Stimulated activated CD8-positive, alpha-beta memory T cell treated with anti-CD3 and anti-CD28 coated beads, Interleukin-15, amount 100 ng/mL, for 48 hours (primary cell): Measurements from ENCODE around the gene VWF.

ENCODE experiments used
- DNase-seq, 2 donors: peaks; one replicate each; pipeline ENCODE4 v3.0.0-alpha.2; 2020; ENCODE audit warnings: low read depth in 2 of 2

The VWF gene

DNA sequence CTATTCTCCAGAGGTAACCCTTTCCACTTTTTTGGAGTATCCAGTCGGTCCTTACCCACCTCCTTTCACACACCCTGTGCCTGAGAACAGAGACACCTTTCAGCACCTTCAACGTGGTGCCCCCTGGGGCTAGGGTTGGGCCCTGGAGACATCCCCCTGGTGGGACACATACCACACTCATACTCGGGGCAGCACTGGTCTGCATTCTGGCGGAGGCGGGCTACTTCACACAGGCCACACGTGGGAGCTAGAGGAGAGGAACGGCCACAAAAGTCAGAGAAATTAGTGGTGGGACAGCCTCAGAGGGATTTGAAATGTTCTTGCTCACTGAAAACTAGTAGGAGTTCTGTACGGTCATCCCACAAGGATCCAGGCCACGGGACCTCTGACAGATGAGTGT is 139.6 kb downstream of the VWF start:
- no peak for DNase-seq

DNA sequence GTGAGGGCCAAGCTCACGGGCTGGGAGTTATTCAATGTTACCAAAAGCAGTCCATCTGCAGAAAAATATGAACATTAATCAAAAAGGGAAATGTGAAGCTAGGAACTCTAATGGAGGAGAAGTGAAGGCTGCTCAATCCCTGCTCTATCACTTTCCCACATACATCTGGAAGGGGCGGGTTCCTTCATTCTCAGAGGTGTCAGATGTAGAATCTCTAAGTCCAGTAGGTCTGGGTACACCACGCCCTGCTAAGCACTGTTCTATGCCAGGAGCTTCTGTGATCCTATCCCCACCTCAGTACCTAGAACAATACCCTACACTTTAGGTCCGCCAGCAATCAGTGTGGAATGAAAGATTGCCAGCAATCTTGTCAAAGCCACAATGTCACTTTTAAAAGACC is 142.4 kb downstream of the VWF start:
- no peak for DNase-seq

DNA sequence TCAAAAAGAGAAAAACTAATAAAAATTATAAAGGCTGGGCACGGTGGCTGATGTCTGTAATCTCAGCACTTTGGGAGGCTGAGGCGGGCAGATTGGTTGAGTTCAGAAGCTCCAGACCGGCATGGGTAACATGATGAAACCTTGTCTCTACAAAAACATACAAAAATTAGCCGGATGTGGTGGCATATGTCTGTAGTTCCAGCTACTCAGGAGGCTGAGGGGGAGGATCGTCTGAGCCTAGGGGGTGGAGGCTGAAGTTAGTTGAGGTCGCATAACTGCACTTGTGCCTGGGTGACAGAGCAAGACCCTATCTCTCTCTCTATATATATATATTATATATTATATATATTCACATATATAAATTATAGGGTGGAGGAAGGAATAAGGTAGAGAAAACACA is 146.9 kb downstream of the VWF start:
- no peak for DNase-seq

DNA sequence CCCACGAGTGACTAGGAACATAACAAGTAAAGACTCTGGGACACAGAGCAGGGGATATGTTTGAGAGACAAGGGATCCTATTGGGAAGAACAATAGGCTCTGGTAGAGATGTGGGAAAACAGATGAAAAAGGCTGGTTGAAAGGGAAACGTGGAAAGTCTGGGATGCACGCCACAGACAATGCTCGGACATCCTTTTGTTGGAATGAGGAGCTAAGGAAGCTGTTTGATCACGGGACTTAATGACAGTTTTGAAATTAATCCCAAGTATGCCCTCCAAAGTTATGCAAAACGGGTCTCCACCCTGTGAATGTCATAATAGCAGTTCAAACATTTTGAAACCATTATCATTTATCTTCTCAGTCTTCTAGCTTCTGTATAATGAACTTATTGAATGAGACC is 147.8 kb downstream of the VWF start:
- no peak for DNase-seq

DNA sequence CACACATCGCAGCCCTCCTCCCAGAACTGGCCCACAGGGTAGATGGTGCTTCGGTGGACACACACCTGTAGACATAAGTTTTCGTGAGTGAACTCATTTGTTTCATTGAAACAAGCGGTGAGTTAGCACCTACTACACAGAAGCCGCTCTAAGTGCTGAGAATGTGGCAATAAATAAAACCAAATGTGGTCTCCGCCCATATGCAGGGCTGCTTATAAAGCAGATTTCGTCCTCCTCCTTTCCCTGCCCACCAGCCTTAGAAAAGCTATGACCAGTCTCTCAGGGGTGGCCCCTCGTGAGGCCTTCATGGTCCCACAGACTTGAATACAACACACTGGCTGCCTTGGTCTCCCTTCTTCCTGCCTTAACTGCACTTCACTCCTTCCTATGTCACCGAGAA is 148.3 kb downstream of the VWF start:
- no peak for DNase-seq

DNA sequence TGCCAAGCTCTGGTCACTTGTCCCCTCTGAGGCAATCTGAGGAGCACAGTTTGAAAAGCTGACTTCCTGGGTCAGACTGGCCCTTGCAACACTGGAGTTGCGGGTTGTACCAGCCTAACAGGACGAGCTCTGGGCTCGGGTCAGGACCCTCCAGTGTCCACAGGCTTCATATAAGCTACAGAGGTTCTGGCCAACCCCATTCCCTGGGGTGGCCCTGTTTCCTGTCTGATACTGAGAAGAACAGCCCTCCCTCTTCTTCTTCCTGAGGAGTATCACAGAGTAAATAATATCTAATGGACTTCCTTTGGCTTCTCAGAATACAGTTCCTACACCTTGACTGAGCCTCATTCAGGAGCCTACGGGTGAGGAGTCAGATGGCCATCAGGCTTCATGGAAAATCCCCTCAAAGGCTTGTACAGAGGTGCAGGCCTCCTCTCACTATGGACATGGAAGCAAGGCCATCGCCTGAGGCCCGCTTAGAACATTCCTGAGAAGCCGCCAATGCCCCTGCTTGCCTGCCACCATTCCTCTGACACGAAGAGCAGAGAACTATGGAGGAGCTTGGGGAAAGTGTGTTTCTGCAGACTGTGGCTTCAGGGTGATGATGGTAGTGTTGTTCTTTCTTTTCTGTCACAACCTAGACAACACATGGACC is 150.9 kb downstream of the VWF start:
- DNase-seq, result no peak

DNA sequence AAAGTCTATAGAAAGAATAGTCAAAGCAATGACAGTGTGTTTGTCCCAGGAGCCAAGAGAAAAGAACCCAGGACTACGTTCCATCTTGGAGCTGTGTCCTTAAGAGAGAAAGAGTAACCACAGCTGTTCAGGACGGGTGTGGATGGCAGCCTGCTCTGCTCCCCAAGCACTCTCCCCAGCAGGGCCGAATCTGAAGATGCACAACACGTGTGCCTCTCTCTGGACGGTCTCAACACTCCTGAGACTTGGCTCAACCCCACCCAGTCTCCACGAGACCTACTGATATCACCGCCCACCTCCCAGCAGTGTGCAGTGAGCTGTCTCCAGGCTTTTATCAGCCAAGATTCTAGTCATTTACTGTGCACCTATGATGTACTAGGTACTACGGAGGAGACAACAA is 152.1 kb downstream of the VWF start:
- DNase-seq, result no peak

DNA sequence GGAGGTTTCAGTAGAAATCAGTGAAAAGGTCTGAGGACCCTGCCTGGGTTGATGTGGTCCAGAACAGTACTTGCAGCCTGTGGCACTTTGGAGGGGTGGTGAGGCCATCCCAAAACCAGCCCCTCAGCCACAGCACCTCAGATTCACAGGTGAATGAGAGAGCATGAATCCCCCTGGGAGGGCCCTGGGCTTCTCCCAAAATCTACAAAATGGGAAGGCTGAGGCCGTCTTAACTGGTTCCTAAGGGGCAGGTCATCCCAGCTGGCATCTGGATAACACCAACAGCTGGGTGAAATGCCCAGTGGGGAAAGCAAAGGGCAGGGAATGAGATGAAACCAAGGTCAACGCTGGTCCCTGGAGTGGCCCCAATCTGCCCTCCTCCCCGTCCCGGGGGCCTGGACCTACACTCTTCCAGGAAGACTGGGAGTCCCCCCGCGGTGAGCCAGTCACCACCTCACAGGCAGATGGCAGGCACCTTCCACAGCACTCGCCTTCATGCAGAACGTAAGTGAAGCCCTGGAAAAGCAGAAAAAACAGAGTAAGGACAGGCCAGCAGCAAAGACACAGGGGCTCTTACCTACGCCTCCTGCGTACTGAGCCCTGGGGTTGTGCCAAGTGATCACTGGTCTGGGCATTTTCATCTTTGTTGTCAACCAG is 153.1 kb downstream of the VWF start:
- no peak for DNase-seq

DNA sequence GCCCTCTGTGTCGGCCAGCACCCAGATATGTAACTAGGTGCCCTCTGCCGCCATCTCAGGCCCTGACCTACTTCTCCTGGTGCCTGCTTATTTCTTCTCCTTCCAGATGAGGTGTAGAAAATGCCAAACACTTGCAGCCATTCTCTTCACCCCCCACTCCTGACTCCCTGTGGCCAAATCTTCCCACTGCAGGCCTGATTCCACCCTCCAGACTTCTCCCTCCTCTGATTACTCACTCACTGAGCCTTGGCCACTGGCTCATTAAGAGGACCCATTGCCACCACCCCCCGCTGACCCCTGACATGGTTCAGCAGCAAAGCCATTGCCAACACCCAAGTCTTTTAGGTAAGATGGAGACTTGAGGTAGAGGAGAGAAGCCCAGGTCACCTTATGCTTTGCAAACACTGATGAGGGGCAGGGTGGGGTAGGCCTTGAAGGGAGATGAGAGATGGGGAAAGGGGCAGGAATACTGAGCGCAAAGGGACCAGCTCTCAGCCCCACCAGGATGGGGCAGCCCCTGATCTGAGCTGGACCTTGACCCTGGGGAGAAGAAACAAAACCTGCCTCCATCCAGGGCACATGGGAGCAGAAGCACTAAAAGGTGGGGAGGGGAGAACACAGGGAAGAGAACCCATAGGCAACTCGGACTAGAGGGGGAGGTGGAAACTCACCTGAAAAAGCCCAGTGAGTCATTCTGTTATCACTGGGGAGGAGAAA is 154.3 kb downstream of the VWF start:
- DNase-seq, result no peak

DNA sequence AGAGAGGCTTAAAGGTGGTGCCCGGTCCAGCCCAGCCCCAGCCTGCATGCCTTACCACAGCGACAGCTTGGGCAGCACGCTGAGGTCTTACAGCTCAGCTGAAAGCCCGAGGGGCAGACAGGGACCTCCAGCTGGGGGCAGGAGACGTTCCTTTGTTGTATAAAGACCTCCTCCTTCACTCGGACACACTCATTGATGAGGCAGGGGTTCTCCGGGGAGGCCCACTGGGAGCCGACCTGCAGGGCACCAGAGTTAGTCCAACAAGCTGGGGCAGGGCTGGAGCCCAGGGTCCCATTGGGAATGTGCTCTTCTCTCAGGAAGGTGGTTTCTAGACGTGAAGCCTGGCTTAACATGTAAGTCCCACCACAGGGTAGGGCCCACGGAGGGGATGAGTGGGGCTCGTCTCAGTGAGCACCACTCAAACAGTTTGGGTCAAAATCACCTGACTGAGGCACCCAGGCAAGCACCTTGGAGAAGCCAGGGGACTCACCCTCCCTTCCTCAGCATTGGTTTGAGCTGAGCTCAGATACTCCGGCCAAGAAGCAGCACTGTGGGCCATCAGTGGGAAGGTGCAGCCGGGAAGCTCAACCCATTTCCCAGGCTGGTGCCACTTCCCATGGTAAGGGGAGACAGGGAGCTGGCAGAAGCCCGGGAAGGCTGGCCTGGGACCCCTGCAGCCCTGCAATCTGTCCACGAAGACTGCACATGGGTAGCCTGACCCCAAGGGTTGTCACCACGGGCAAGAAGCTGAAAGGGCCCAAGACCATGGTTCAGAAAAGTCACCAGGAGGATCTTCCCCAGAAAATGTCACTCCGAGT is 155.1 kb downstream of the VWF start:
- no peak for DNase-seq

DNA sequence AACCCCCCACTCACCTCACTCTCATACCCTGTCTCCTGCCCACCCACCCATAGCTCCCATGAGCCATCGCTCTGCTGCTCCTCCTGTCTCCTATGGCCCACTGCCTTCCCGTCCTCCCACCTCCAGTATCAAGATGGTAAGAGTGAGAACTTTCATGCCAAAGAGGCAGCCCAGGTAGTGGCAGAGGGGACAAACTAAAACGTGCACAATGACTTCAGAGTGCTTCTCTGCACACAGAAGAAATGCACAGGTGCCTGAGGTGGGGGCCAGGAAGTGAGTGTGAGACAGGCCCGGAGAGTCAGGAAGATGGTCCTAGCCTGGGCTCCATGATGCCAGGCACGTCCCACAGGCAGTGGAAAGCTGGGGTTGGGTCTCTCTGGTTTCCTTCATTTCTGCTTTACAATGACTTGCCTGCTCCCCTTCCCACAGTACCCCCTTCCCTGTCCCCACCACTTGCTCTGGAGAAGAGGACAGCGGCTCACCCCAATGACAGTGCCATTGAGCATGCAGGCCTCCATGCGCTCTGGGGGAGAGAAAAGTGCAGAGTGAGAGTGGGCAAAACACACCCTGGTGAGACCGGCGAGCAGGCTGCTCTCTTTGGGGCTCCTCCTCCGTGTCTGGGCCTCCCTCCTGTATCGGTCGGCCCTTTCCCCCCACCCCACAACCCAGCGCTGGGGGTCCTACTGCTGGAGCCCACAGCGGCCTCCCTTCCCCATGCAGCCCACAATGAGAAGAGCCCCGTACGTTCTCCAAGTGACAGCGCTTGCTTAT is 156.6 kb downstream of the VWF start:
- DNase-seq, result no peak

DNA sequence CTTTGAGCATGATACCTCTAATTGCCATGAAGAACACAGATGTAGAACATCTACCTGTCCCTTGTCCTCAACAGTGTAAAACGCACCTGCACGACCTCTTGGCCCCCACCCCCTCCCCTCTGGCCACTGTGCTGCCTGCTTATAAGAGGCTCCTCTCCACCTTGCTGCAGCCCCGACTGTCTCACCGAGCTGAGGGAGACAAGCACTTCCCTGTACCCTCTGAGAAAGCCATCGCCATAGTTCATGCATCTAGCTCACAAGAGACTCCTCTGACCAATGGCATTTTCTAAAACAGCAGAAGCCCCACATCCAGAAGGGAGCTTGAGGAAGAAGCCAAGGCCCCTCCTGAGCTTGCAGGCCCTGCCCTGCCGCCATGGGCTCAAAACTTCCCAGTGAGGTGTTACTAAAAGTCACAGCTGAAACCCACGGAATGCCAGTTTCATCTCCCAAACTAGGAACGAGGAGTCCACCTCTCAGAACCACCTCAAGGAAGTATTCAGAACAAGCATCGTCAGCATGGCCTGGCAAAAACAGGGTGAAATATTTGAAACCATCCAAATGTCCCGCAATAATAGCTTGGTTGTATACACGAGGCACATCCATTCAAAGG is 157.9 kb downstream of the VWF start:
- DNase-seq, result no peak

DNA sequence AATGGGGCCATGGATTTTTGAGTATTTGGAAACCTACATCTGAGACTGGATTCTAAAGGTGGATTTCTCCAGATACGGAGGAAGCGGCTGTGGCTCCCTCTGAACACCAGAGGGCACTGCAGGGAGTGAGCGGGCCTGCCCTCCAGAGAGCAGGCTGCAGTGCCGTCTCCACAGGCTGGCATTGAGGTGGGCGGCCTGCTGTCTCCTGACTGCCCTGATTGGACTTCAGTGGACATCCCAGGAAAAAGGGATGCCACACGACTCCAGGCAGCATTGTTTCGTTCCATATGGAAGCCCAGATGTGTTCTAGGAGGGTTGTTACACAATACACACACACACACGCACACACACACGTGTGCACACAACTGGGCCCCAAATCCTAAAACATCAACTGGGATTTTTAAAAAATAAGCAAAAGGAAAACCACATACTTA is 158.5 kb downstream of the VWF start:
- DNase-seq, result peak; percentile 9 to 15

DNA sequence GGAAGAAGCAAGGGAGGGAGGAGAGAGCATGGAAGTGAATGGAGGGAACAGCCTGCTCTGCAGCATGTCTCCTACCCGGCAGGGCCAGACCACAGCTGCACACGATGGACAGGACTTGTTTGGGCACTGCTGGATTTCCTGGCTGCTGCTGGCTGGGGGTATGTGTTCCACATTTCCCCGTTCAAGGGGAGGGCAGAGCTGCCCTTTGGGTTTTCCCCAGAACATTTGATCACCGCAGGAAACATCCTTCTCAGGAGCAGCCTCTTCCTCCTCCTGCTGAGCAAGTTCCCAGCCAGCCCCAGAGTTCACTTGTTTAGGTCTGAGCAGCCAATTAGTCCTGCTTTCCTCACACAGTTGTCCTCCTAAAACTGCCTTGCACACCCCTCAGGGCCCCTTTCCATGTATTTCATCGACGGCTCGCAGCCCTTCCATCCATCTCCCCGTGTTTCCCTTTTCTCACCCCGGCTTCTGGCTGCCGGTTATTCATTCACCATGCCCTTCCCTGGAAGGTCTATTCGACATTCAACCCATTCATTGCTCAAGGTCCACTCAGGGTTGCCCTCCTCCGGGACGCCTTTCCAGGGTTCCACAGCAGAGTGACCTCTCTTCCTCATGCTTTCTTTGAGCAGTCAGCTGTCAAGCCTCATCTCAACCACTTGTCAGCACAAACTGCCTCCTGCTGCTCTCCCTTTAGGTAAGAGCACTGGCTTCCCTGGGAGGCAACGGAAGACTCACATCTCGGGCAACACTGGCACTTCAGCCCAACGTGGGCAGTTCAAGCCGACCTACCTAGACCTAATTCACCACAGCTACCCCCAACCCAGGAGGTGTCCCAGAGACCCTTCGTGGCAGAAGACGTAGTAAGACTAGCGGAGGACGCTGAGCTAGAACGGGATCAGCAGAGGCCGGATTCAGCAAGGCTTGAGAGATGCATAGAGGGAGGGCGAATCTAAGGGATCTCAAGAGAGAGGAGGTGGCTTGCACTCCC is 159.3 kb downstream of the VWF start:
- no peak for DNase-seq

DNA sequence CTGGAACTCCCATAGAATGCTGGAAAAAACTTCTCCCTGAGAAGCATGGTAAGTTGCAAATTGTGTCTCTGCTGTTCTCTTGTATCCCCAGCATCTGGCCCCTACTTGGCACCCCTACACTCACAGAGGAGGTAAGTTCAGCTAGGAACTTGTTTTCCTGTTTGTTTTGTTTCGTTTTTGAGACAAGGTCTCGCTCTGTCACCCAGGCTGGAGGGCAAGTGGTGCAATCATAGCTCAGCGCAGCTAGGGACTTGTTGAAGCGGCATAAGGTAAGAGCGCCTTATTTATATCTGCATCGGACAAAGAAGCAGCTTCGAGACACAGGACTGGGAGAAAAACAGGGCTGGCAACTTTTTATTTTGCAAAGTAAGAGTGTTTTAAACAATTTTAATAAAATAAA is 161.0 kb downstream of the VWF start:
- no peak for DNase-seq

DNA sequence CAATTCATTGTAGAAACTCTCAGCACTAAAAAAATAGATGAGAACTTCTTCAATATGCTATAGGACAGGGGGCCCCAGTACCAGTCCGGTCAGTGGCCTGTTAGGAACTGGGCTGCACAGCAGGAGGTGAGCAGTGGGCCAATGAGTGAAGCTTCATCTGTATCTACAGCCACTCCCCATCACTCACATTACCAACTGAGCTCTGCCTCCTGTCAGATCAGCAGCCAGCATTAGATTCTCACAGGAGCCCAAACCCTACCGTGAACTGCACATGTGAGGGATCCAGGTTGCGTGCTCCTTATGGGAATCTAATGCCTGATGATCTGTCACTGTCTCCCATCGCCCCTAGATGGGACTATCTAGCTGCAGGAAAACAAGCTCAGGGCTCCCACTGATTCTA is 163.7 kb downstream of the VWF start:
- no peak for DNase-seq

DNA sequence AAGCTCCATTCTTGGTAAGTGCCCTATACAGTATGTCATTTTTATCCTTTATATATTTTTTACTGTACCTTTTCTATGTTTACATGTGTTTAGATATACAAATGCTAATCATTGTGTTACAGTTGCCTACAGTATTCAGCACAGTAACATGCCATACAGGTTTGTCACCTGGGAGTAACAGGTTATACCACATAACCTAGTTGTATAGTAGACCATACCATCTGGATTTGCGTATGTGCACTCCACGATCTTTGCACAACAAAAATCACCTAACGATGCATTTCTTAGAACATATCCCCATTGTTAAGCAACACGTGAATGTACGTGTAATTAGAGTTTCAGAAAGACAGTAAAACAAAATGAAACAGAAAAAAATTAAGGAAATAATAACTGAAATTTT is 167.5 kb downstream of the VWF start:
- DNase-seq, result no peak

DNA sequence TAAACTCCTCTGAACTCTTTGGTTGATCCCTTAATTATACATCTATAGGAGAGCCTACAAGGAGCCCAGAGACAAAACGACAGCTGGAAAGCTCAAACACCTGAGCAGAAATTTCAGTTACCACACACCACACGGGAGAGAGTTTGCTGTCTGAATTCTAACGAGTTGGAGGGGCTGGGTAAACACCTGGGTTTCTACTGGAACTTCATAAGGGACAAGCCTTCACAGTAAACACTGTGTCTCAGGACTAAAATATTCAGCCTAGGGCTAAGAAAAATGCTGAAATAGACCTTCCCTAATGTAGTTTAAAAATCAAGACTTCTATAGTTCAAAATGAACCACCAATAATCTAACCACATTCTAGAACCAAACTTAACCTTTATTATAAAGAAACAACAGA is 169.8 kb downstream of the VWF start:
- DNase-seq, result no peak

DNA sequence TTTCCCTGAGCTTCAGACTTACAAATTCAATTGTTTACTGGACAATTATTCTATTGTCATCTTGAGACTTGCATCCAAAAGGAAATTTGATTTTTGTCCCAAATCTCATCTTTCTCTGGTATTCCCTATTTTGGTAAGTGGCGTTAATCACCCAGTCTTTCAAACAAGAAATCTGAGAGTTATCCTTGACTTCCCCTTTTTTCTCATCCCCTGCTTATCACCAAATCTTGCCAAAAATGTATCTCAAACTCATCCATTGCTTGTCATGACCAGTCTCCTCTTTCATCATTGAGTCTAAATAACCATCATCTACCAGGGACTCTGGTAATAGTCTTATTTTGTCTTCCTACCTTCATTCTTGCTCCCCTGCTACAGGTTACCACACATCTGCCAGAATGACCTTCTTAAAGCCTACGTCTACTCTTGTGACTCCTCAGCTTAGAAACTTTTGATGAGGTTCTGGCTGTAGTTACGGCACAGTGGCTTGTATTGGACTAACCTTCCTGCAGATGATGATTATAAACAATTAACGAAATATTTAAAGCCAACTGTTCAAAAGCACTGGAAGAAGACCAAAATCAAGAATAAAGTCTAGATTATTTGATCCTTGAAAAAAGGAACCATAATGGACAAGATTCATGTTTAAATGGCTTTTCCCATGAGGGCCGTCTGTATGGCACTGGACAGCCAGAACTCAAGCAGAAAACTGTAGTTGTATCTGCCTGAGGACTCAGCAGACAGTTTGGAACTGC is 170.5 kb downstream of the VWF start:
- DNase-seq, result no peak
